Measurements from ENCODE around the gene SDR42E2.
"Not testable (repeated sequence)": the region's sequence is repeated elsewhere in the genome, so short reads cannot be mapped to it uniquely, and the experiment has no call there.

Gene SDR42E2

DNA sequence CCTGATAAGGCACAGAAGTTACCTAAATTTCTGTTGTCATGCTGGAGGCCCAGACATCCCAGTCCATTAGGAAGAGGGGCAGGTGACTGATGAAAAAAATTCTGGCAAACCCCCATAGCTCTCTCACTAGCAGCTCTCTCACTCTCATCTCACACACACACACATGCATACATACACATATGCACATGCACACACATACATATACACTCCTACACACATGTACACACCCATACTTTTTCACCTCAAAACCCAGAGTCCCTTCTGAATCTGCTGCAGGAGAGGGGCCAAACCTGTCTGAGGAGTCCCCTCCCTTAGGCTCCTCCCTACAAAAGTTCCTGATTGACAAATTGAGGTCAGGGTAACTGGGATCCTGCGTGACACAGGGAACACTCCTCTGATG lies 22.6 kb upstream of the SDR42E2 start:
- H3K27ac Mint-ChIP-seq, result no peak overlapping the region
- H3K27me3 Mint-ChIP-seq, result peaks cover 5% of the 10 kb centered on the region
- H3K4me3 Mint-ChIP-seq, result no peak overlapping the region
- no peaks in the 10 kb centered on the region for H3K9me3 Mint-ChIP-seq
- DNase-seq, result no peak
- no peaks in the 10 kb centered on the region for H3K36me3 Mint-ChIP-seq (ENCODE audit: low read depth)
- no peaks in the 10 kb centered on the region for H3K4me1 Mint-ChIP-seq (ENCODE audit: low read depth)

DNA sequence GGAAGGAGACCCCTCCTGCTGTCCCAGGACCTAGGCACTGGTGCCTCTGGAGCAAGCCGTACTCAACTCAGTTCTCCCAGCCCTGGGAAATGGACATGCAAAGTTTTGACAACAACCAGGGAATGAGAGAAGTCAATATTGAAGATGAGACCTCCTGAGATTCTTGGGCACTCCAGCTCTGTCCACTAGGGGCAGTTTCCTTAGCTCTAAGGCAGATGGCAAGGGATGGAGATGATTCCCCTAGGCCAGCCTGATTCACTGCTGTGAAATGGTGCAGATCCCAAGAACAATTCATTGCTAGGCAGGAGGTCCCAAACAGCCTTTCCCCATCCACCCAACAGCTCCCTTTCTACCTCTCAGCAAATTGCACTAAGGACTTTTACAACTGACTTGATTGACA lies 20.5 kb upstream of the SDR42E2 start:
- Mint-ChIP-seq H3K27me3 (peaks cover 5% of the 10 kb centered on the region), H3K4me3 (no peak overlapping the region), H3K36me3 (ENCODE audit: low read depth) (no peaks in the 10 kb centered on the region), H3K27ac (no peak overlapping the region), H3K9me3 (no peaks in the 10 kb centered on the region), H3K4me1 (ENCODE audit: low read depth) (no peaks in the 10 kb centered on the region)
- DNase-seq, result no peak

DNA sequence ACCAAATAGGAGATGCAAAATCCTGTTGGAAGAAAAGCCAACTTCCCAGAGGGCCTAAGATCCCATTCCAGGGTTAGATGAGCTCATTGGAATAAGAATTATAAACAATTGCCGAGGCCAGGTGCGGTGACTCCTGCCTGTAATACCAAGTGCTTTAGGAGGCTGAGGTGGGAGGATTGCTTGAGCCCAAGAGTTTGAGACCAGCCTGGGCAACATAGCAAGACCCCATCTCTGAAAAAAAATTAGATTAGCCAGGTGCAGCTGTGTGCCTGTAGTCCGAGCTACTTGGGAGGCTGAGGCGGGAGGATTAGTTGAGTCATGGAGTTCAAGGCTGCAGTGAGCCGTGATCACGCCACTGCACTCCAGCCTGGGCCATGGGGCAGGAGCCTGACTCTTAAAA lies 17.8 kb upstream of the SDR42E2 start:
- Mint-ChIP-seq H3K4me3 (no peak overlapping the region), H3K27me3 (peaks cover 5% of the 10 kb centered on the region), H3K4me1 (ENCODE audit: low read depth) (no peaks in the 10 kb centered on the region), H3K9me3 (no peaks in the 10 kb centered on the region), H3K27ac (no peak overlapping the region), H3K36me3 (ENCODE audit: low read depth) (no peaks in the 10 kb centered on the region)
- no peak for DNase-seq

DNA sequence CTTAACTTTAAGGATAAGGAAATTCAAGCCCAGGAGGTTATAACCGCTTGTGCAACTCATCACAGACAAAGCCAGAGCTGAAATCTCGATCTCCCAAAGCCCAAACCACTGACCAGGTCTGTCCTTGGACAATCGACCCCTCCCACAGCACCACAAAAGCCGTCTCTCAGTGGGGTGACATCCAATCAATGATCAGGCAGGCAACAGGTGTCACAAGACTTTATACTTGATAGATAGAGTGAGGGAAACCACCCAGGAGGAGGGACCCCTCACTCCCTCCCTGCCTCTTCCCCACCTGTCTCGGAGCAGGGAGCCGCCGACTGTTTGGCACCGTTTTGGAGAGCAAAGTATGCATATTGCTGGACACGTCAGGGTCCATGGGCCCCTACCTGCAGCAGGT lies 14.5 kb upstream of the SDR42E2 start:
- no peaks in the 10 kb centered on the region for H3K27me3 Mint-ChIP-seq
- no peaks in the 10 kb centered on the region for H3K36me3 Mint-ChIP-seq (ENCODE audit: low read depth)
- DNase-seq, result no peak
- no peaks in the 10 kb centered on the region for H3K4me1 Mint-ChIP-seq (ENCODE audit: low read depth)
- no peak overlapping the region for H3K27ac Mint-ChIP-seq
- no peaks in the 10 kb centered on the region for H3K9me3 Mint-ChIP-seq
- H3K4me3 Mint-ChIP-seq, result no peak overlapping the region

DNA sequence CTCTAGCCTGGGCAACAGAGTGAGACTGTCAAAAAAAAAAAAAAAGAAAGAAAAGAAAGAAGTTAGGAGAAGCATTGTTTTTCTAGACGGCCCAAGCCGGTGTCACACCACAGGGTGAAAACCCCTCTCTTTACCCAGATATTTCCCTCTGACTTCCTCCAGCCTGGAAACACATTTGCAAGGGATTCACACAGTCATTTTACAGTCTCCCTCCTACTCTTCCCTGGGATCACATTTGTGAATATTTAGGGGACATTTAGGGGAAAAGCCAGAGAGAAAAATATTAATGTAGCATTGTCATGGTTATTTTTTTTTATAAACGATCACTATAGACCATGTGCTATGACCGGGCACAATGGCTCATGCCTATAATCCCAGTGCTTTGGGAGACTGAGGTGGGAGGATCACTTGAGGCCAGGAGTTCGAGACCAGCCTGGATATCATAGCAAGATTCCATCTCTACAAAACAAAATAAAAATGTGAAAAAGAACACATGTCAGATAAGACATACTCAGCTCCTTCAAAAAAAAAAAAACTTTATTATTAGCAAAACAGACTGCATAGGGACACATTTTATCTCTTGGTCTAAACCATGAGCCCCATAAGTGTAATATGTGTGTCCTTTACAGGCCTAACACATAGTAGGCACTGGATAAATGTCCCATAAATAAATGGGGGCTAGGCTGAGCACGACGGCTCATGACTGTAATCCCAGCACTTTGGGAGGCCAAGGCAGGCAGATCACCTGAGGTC lies 10.9 kb upstream of the SDR42E2 start:
- no peaks in the 10 kb centered on the region for H3K9me3 Mint-ChIP-seq
- peaks cover 4% of the 10 kb centered on the region for H3K27me3 Mint-ChIP-seq
- no peaks in the 10 kb centered on the region for H3K36me3 Mint-ChIP-seq (ENCODE audit: low read depth)
- no peak overlapping the region for H3K4me3 Mint-ChIP-seq
- no peaks in the 10 kb centered on the region for H3K4me1 Mint-ChIP-seq (ENCODE audit: low read depth)
- H3K27ac Mint-ChIP-seq, result no peak overlapping the region
- DNase-seq, result no peak

DNA sequence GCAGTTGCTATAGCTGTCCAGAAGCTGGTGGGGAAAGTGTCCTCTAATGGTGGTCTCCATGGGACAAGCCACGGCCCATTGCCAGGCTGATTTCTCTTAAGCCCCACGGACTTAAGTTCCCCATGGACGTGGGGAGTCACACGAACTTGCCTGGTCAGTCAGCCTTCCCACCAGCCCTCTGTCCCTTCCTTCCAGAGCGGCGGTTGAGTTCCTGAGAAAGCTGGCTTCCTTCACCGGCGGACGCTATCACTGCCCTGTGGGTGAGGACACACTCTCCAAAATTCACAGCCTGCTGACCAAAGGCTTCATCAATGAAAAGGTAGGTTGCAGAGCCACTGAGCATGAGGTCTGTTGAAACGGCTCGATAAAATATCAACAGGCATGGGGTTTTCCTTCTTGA lies 10.0 kb upstream of the SDR42E2 start:
- peaks cover 5% of the 10 kb centered on the region for H3K27me3 Mint-ChIP-seq
- H3K4me1 Mint-ChIP-seq (ENCODE audit: low read depth), result no peaks in the 10 kb centered on the region
- DNase-seq, result no peak
- H3K27ac Mint-ChIP-seq, result no peak overlapping the region
- no peaks in the 10 kb centered on the region for H3K36me3 Mint-ChIP-seq (ENCODE audit: low read depth)
- no peaks in the 10 kb centered on the region for H3K9me3 Mint-ChIP-seq
- H3K4me3 Mint-ChIP-seq, result no peak overlapping the region

DNA sequence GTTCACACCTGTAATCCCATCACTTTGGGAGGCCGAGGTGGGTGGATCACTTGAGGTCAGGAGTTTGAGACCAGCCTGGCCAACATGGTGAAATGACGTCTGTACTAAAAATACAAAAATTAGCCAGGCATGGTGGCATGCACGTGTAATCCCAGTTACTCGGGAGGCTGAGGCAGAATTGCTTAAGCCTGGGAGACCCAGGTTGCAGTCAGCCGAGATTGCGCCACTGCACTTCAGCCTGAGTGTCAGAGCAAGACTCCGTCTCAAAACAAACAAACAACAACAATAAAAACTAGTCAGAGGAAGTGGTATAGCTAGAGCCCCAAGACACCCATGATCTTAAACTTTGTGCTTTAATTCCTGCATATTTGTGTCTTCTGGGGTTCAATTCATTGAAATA lies 9.2 kb upstream of the SDR42E2 start:
- H3K4me3 Mint-ChIP-seq; H3K4me1 Mint-ChIP-seq (ENCODE audit: low read depth); H3K27me3 Mint-ChIP-seq; H3K9me3 Mint-ChIP-seq; DNase-seq; H3K27ac Mint-ChIP-seq; H3K36me3 Mint-ChIP-seq (ENCODE audit: low read depth): not testable (repeated sequence)

DNA sequence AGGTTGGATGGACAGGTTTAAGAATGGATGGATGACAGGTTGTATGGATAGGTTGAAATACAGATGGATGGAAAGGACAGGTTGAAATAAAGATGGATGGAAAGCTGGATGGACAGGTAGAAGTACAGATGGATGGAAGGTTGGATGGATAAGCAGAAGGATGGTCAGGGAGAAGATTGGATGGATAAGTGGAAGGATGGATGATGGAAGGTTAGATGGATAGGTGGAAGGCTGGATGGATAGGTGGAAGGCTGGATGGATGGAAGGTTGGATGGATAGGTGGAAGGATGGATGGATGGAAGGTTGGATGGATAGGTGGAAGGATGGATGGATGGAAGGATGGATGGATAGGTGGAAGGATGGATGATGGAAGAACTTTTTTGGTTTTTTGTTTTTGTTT lies 905 bp upstream of the SDR42E2 start:
- Mint-ChIP-seq H3K27me3 (peaks cover 23% of the 10 kb centered on the region), H3K36me3 (ENCODE audit: low read depth) (no peaks in the 10 kb centered on the region), H3K27ac (no peak overlapping the region), H3K4me1 (ENCODE audit: low read depth) (peaks cover 5% of the 10 kb centered on the region), H3K4me3 (no peak overlapping the region), H3K9me3 (no peaks in the 10 kb centered on the region)
- no peak for DNase-seq

DNA sequence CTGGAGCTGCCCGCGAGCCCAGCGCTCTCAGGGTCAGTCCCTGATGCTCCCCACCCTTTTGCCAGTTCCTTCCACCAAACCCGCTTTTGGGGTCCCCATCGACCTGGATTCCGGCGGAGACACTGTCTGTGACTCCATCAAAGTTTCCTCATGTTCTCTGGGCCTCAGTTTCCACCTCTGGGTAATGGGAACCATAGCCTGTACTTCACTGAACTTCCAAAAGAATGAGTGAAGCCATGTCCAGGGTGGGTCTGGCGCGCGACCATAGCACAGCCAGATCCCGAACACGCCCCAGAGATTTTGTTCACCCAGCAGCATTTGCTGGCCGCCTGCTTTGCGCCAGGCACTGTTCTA lies 327 bp downstream of the SDR42E2 start:
- Mint-ChIP-seq H3K4me3 (no peak overlapping the region), H3K36me3 (ENCODE audit: low read depth) (no peaks in the 10 kb centered on the region), H3K9me3 (no peaks in the 10 kb centered on the region), H3K27me3 (peaks cover 22% of the 10 kb centered on the region), H3K27ac (no peak overlapping the region), H3K4me1 (ENCODE audit: low read depth) (peaks cover 5% of the 10 kb centered on the region)
- no peak for DNase-seq

DNA sequence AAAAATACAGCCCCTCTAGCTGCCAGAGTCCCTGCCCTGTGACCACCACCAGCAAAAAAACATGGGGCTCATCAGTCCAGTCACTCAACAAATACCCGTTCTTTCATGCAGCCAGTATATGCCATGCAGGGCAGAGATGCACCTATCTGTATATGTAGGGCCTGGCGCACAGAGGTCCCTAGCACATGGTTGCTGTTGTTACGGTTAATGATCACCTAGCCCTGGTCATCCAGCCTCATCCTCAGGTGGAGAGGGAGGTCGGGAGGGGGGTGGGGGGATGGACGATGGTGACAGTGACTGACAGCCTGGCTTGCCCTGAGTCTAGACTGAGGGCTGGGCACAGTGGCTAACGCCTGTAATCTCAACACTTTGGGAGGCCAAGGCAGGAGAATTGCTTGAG lies 1.5 kb downstream of the SDR42E2 start:
- Mint-ChIP-seq H3K4me3 (no peak overlapping the region), H3K4me1 (ENCODE audit: low read depth) (peaks cover 5% of the 10 kb centered on the region), H3K9me3 (no peaks in the 10 kb centered on the region), H3K36me3 (ENCODE audit: low read depth) (no peaks in the 10 kb centered on the region), H3K27ac (no peak overlapping the region), H3K27me3 (peaks cover 22% of the 10 kb centered on the region)
- no peak for DNase-seq

DNA sequence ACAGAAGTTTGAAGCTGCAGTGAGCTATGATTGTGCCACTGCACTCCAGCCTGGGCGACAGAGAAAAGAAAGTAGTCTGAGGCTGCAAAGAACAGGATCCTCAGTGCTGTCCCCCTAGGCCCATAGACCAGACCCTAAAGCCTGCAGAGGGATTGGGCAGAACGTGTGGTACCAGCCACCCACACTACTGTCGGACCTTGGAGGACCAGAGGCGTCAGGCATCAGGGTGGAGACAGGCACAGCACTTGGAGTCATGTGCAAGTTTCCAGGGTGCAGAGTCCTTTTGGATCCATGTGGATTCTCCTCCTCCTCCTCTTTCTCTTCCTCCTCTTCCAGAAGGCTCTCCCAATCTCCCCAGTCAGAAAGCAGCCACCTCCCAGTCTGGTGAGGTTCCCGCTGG lies 2.2 kb downstream of the SDR42E2 start:
- H3K27me3 Mint-ChIP-seq, result peaks cover 22% of the 10 kb centered on the region
- no peak overlapping the region for H3K4me3 Mint-ChIP-seq
- no peak for DNase-seq
- peaks cover 5% of the 10 kb centered on the region for H3K4me1 Mint-ChIP-seq (ENCODE audit: low read depth)
- H3K9me3 Mint-ChIP-seq, result no peaks in the 10 kb centered on the region
- H3K36me3 Mint-ChIP-seq (ENCODE audit: low read depth), result no peaks in the 10 kb centered on the region
- H3K27ac Mint-ChIP-seq, result no peak overlapping the region

DNA sequence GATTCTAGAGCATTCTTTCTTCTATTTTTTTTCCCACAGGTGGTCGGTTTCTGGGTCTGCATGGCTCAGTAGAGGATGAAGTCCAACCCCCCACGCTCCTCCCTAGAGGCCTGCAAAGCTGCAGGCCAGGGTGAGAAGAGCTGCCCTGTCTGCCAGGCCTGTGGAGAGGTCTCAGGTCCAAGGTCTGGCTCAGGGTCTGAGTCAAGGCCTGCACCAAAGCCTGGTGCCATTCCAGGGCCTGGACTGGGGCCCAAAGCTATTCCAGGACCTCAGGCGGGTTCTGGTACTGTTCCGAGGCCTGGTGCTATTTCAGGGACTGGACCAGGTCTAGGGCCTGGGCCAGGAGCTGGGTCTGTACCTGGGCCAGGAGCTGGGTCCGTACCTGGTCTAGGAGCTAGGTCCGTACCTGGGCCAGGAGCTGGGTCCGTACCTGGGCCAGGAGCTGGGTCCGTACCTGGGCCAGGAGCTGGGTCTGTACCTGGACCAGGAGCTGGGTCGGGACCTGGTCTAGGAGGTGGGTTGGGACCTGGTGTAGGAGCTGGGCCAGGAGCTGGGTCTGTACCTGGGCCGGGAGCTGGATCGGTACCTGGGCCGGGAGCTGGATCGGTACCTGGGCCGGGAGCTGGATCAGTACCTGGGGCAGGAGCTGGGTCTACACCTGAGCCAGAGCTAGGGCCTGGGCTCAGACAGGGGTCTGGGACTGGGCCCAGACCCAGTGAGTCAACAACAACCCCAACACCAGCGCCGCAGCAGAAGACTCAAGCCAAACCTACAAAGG lies 3.4 kb downstream of the SDR42E2 start:
- Mint-ChIP-seq H3K9me3 (no peaks in the 10 kb centered on the region), H3K4me1 (ENCODE audit: low read depth) (peaks cover 5% of the 10 kb centered on the region), H3K4me3 (no peak overlapping the region), H3K36me3 (ENCODE audit: low read depth) (no peaks in the 10 kb centered on the region), H3K27ac (no peak overlapping the region), H3K27me3 (peaks cover 13% of the 10 kb centered on the region)
- DNase-seq, result no peak

DNA sequence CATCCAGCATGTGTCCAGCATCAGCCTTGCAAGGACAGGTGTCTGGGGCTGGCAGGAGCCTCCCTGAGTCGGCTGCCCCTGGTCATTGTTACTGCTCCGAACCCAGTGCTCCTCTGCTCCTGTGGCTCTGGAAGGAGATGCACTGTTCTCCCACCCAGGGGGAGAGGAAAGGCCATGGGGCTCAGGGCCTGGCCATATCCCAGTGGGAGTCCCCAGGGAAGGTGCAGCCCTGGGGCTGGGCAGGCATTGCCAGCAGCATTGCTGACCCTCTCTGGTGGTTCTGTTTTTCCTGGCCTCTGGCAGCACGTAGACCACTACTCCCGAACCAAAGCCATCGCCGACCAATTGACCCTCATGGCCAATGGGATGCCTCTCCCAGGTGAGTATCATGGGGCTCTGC lies 9.6 kb downstream of the SDR42E2 start:
- no peaks in the 10 kb centered on the region for H3K4me1 Mint-ChIP-seq (ENCODE audit: low read depth)
- H3K9me3 Mint-ChIP-seq, result no peaks in the 10 kb centered on the region
- no peak for DNase-seq
- no peak overlapping the region for H3K4me3 Mint-ChIP-seq
- H3K27ac Mint-ChIP-seq, result no peak overlapping the region
- no peaks in the 10 kb centered on the region for H3K36me3 Mint-ChIP-seq (ENCODE audit: low read depth)
- H3K27me3 Mint-ChIP-seq, result no peaks in the 10 kb centered on the region

DNA sequence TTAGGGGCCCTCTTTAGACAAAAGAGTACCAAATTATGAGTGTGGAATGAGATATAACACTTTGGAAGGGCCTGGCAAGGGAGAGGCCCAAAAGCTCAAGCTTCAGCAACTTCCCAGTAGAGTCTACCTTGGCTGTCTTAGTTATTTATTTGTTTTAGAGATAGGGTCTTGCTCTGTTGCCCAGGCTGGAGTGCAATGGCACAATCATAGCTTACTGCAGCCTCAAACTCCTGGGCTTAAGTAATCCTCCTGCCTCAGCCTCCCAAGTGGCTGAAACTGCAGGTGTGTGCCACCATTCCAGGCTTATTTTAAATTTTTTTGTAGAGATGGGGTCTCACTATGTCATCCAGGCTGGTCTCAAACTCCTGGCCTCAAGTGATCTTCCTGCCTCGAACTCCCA lies 10.3 kb downstream of the SDR42E2 start:
- DNase-seq; H3K9me3 Mint-ChIP-seq; H3K4me3 Mint-ChIP-seq; H3K4me1 Mint-ChIP-seq (ENCODE audit: low read depth); H3K27ac Mint-ChIP-seq; H3K36me3 Mint-ChIP-seq (ENCODE audit: low read depth); H3K27me3 Mint-ChIP-seq: not testable (repeated sequence)

DNA sequence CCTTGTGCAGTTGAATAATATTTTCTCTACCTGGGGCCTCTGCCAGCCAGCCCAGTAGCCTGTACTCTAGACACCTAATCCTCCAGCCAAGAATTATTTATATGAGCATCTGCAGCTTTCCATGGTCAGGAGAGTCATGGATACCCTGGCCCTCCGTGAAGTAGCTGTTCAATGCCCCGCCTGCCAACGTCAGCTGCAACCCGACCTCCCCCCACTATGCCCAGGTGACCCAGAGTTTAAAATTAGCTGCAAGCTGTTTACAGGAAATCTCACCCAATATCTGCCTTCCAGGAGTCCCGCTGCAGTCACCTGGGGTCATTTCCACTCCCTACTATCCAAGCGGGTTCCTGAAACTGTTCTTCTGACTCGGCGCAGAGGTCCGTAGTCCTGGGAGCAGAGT lies 12.3 kb downstream of the SDR42E2 start:
- no peak overlapping the region for H3K27ac Mint-ChIP-seq
- H3K4me1 Mint-ChIP-seq (ENCODE audit: low read depth), result no peaks in the 10 kb centered on the region
- H3K4me3 Mint-ChIP-seq, result no peak overlapping the region
- H3K36me3 Mint-ChIP-seq (ENCODE audit: low read depth), result no peaks in the 10 kb centered on the region
- H3K9me3 Mint-ChIP-seq, result no peaks in the 10 kb centered on the region
- no peaks in the 10 kb centered on the region for H3K27me3 Mint-ChIP-seq
- no peak for DNase-seq

Data from activated T-cell treated with anti-CD3 and anti-CD28 coated beads, Interleukin-2, amount 50 U/mL, for 24 hours (primary cell).